Midbrain (tissue), 1 donor: Measurements from ENCODE around the gene MBP.
A peak's percentile ranks its signal among the peaks of the same experiment; 100 is the strongest.

Source experiments
- DNase-seq: peaks from one replicate; lab custom pipeline; 2025; lab: John Stamatoyannopoulos, UW

The MBP gene

GRCh38 chr18:77133835-77134496 is 1.4 kb upstream of the MBP start:
- no peak for DNase-seq

GRCh38 chr18:77133051-77133834 is 660 bp upstream of the MBP start:
- DNase-seq, result no peak

DNA sequence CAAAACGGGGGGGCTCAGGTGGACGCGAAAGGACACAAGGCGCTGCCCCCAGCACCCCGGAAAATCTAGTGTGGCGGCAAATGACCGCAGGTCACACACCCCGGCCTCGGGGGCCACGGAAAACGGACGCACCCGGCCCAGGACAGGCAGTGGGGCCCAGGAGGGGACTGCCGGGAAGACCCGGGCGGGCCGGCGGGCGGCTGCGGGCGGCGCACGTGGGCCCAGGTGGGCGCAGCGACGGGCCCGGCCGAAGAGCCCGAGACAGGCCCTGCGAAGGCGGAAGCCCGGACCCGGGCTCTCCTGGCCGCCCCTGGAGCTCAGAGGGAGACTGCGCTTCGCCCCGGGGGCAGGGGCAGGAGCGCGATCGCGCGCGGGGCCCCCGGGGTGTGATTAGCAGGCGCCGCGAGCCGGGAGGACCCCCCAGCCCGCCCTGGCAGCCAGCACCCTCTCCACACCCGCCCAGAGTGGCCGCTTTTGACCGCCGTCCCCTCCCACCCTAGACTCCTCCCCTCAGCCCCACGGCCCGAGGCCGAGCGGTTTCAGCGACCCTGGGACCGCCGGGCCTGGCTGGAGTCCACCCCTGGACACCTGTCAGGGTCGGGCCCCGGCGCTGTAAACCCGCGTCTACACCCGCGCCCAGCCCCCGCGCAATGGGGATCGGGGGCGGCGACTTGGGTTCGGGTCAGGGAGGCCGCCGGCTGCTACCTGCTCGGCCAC is 773 bp downstream of the MBP start:
- DNase-seq, result no peak

DNA sequence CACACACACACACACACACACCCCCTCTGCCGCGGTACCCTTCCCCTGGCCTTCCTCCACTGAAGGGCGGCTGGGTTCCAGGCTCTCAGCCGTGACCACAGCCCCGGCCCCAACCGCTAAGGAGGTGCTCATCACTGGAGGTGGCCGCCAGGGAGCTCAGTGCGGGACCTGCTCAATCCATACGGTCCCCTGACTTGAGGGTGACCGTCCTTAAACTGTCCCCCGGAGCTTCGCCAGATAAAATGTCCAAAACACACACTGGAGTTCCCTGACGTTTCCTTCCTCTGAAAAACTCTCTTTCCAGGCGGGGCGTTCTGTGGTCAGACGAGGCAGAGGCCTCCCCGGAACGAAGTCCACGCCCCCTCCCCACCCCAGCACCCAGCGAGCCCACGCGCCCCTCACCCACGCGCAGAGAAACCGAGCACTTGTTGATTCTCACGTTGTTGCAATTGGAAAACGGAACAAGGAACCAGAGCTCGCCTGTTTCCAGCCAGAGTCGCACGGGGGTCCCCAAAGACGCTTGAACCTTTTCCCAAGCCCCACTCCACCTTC is 1.4 kb downstream of the MBP start:
- DNase-seq, result peak; percentile 17

- DNase-seq, result no peak
Measured at GRCh38 chr18:77130229-77131099, 2.1 kb downstream of the MBP start.

- DNase-seq, result no peak
Measured at GRCh38 chr18:77129150-77129551, 3.4 kb downstream of the MBP start.

DNA sequence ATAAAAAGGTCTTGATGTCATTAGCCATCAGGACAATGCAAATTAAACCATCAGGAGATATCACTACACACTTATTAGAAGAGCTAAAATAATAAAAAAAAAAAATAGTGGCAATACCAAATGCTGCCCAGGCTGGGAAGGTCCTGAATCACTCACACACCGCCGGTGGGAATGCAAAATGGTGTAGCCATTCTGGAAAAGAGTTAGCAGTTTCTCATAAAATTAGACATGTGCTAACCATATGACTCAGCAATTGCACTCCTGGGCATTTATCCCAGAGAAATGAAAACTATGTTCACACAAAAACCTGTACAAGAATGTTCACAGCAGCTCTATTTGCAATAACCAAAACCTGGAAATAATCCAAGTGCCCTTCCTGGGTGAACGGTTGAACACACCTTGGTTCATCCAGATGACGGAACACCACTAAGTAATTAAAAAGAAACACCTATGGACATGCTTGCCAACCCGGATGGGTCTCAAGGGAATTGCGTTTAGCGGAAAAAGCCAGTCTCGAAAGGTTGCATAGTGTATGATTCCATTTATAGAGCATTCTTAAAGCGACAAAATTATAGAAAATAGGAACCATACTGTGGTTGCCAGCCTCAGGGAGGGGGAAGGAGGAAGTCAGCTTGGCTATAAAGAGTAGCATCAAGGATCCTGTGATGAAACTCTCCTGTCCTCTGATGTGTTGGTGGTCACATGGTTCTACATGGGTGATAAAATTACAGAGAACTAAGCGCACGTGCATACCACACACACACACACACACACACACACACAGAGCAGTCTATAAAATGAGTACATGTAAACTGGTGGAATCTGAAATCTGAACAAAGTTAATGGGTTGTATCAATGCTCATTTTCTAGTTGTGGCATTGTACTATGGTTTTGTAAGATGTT is 4.6 kb downstream of the MBP start:
- DNase-seq, result no peak

DNA sequence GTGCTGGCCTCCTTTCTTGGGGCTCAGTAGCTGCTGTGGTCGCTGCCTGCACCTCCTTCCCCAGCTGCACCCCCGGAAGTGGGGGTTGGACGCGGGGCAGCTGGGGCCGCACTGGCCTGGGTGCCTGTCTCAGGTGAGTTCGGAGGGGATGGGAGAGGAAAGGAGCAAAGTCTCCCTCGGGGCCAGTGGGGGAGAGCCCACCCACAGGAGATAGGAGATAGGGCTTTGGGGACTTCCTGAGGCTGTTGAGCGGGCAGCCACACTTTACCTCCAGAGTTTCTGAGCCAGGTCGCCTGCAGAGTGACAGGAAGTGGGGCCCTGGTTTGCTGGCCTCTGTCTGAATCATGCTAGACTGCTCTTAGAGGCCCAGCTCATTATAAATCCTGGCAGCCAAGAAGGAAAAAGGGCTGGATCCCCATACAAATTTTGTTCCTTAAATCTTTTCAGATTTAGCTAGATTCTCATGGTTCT is 8.1 kb downstream of the MBP start:
- DNase-seq, result no peak

DNA sequence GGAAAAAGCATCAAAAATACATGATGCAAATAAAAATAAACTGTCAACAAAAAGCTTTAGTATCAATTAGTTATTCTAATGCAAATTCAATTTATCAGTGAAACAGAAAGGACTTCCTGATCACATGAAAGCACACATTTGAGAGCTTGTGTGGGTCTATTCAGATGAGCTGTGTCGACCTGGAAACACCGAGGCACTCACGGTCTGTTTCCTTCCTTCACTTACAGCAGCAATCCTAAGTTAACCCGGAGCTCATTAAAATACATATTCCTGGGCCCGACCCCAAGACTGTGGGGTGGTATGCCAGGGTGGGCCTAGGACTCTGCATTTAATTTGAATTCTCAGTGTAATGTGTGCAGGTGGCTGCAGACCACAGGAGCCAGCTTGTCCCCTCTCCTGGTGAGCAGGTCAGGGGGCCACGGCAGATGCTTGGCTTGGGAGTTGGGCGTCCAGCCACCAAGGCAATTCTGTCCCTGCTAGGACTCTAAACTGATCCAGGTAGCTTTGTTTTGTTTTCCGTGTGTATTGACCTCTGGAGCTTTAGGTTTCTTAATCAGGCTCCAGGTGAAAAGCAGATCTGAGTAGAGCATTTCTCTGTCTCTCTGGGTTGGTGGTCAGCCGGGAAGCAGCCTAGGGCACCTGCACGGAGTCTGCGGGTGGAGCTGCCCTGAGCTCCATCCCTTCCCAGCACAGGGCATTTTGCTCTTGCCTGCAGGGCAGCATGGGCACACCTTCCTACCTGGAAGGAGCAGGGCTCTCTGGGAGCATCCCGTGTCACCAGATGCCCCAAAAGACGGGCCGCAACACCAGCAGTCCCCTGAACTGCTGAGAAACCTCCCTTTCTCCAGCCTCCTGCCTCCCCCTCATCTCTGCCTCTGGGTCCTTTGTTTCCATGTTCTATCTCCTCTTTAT is 9.0 kb downstream of the MBP start:
- no peak for DNase-seq

DNA sequence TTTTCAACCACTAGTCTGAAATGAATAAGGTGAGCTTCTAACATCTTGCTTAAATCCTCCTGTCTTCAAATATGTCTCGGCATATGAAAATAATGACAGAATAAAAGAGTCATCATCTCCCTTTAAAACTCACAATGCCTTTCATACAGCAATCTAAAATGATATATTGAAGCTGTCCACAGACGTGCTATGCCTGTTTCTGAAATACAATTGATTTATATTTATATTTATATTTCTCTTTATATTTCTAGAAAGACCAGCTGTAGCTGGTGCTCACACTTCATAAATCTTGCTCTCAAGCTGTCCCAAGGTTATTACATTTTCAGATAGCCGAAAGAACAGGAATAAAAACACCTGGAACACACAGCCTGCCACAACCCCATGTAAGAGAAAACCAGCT is 11.1 kb downstream of the MBP start:
- no peak for DNase-seq

- DNase-seq, result no peak
Measured at GRCh38 chr18:77119851-77120491, 12.6 kb downstream of the MBP start.

DNA sequence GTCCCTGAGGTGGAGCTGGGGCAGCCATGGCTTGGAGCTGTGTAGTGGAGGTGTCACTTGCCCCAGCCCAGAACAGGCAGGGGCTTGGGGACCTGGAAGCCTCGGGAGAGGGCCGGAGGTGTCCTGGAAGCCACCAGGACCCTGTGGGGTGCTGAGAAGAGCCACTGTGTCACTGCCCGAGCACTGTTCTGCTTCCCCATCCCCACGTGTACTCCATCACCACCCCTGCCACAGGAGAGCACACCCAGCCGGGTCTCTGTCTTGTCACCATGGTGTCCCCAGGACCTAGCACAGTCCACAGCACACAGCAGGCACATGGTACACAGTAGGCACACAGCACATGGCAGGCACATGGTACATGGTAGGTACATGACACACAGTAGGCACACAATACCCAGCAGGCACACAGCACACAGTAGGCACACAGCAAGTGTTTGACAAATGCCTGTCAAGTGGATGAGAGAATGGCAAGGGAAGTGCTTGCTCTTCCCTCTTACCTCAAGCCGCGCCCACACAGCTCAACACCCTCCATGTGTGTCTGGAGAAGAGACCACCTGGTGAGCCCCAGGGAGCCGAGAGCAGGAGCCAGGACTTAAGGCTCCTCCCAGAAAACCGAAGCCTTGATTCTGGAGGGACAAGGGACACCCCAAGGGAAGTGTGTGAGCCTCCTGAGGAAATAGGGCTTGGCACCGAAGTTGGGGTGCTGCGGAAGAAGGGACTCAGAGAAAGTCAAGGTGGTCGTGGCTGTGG is 13.3 kb downstream of the MBP start:
- DNase-seq, result no peak

GRCh38 chr18:77118256-77119090 is 14.1 kb downstream of the MBP start:
- no peak for DNase-seq

- DNase-seq, result no peak
Measured at GRCh38 chr18:77116201-77117080, 16.1 kb downstream of the MBP start.

GRCh38 chr18:77115192-77115953 is 17.2 kb downstream of the MBP start:
- DNase-seq, result no peak
